Endothelial cell of umbilical vein (primary cell): ENCODE results near the gene MRPL9. TPM values are rescaled to one million over a fixed set of nuclear protein-coding genes. Genes with fewer than 3 reads are reported as not detected.

Source experiments
- BruUV-seq: library from RNA; stranded (reverse); fragments of 400-500 nt; replicated peaks from 2 replicates; lab custom pipeline; 2021; lab: Mats Ljungman, UMichigan
- CTCF ChIA-PET: fragments of 300-600, 350-600 bp; sonication (Branson Sonifier 250); formaldehyde crosslinking; loops from one replicate; lab custom pipeline; 2021; ENCODE audit warnings: antibody characterized with exemption, inconsistent platforms; lab: Charles Lee
- POLR2A ChIA-PET: fragments of 300-600, 350-600 bp; sonication (Branson Sonifier 250); formaldehyde crosslinking; loops from one replicate; lab custom pipeline; 2021; ENCODE audit warnings: antibody characterized with exemption, inconsistent platforms; lab: Charles Lee
- DNase-seq: peaks from one replicate; pipeline ENCODE4 v3.0.0-alpha.2; 2011; ENCODE audit warnings: low read depth, low spot score
- FAIRE-seq: peaks from 2 replicates; lab custom pipeline; 2011; peaks lifted over from hg19 to GRCh38; lab: Jason Lieb, UNC
- H2AFZ ChIP-seq: 2 replicates; pipeline ENCODE4 v1.6.0; 2012; ENCODE audit warnings: low read depth, low read length, control low read depth, inconsistent platforms
- H3K27ac ChIP-seq: 2 replicates; pipeline ENCODE4 v1.5.1; 2011; ENCODE audit warnings: low read depth, mild to moderate bottlenecking, control low read depth, low read length, moderate library complexity; ENCODE audit not compliant: insufficient read depth
- H3K27me3 ChIP-seq, 2 experiments: 2 replicates each; pipeline versions ENCODE4 v1.6.0 to v1.6.1; 2011; ENCODE audit warnings: low read length in 2 of 2, mixed read lengths in 1 of 2; ENCODE audit not compliant: control insufficient read depth in 2 of 2, insufficient read depth in 2 of 2
- H3K36me3 ChIP-seq, 2 experiments: 2 replicates in 1 of 2; 3 replicates in 1 of 2; pipeline ENCODE4 v1.5.1; 2011; ENCODE audit warnings: low read length in 2 of 2, mild to moderate bottlenecking in 1 of 2, moderate library complexity in 1 of 2; ENCODE audit not compliant: control insufficient read depth in 2 of 2, insufficient read depth in 2 of 2; ENCODE audit errors: extremely low read depth in 1 of 2
- H3K4me1 ChIP-seq: 3 replicates; pipeline ENCODE4 v1.5.1; 2011; ENCODE audit warnings: mild to moderate bottlenecking, low read length; ENCODE audit not compliant: control insufficient read depth, insufficient read depth; ENCODE audit errors: extremely low read depth
- H3K4me2 ChIP-seq: 2 replicates; pipeline ENCODE4 v1.6.1; 2011; ENCODE audit warnings: low read length, control low read depth, mixed read lengths; ENCODE audit not compliant: insufficient read depth
- H3K4me3 ChIP-seq, 3 experiments: fragments of 200-600 bp in 1 of 3; sonication (generic), shearing (Covaris generic) in 1 of 3; replicated peaks in 1 of 3; 2 replicates each; pipeline ENCODE4 v1.5.1; 2011 to 2016; ENCODE audit warnings: control low read depth in 3 of 3, low read length in 3 of 3, mild to moderate bottlenecking in 2 of 3, inconsistent platforms in 1 of 3, low read depth in 1 of 3, moderate library complexity in 1 of 3; ENCODE audit not compliant: insufficient read depth in 1 of 3
- H3K79me2 ChIP-seq: 2 replicates; pipeline ENCODE4 v1.6.0; 2012; ENCODE audit warnings: low read length, inconsistent platforms; ENCODE audit not compliant: control insufficient read depth, insufficient read depth
- H3K9ac ChIP-seq: replicated peaks from 2 replicates; pipeline ENCODE3; 2011; ENCODE audit warnings: low read length, control low read depth; ENCODE audit not compliant: insufficient read depth; ENCODE audit errors: extremely low read depth
- H3K9me1 ChIP-seq: replicated peaks from 3 replicates; pipeline ENCODE4 v1.6.0; 2011; ENCODE audit warnings: mild to moderate bottlenecking, low read length; ENCODE audit not compliant: control insufficient read depth, insufficient read depth; ENCODE audit errors: extremely low read depth
- H3K9me3 ChIP-seq: replicated peaks from 2 replicates; pipeline ENCODE4 v1.5.1; 2012; ENCODE audit warnings: low read length, inconsistent platforms; ENCODE audit not compliant: control insufficient read depth, insufficient read depth
- H4K20me1 ChIP-seq: replicated peaks from 2 replicates; pipeline ENCODE3; 2011; ENCODE audit warnings: mild to moderate bottlenecking, low read length; ENCODE audit not compliant: control insufficient read depth, insufficient read depth; ENCODE audit errors: extremely low read depth
- CTCF ChIP-seq, 2 donors: IDR thresholded peaks; 1 replicate in 1 of 2; 2 replicates in 1 of 2; pipeline ENCODE4 v1.5.1; 2011; ENCODE audit warnings: low read length in 2 of 2, mild to moderate bottlenecking in 2 of 2, moderate library complexity in 2 of 2, control low read depth in 1 of 2, inconsistent platforms in 1 of 2, low read depth in 1 of 2; ENCODE audit not compliant: insufficient read depth in 1 of 2; ENCODE audit errors: extremely low read depth in 1 of 2
- EZH2 ChIP-seq: IDR thresholded peaks from 2 replicates; pipeline ENCODE4 v1.6.1; 2012; ENCODE audit warnings: borderline replicate concordance, low read depth, mild to moderate bottlenecking, moderate library complexity, low read length, inconsistent platforms; ENCODE audit not compliant: severe bottlenecking
- FOS ChIP-seq: IDR thresholded peaks from 2 replicates; pipeline ENCODE4 v1.6.1; 2011; ENCODE audit warnings: mild to moderate bottlenecking, low read length, moderate library complexity, borderline replicate concordance; ENCODE audit not compliant: insufficient read depth
- GATA2 ChIP-seq: IDR thresholded peaks from 2 replicates; pipeline ENCODE4 v1.7.0; 2011; ENCODE audit warnings: low read depth, mild to moderate bottlenecking, moderate library complexity, mixed read lengths, low read length; ENCODE audit not compliant: insufficient read length, insufficient read depth
- JUN ChIP-seq: IDR thresholded peaks from 2 replicates; pipeline ENCODE4 v1.6.1; 2011; ENCODE audit warnings: borderline replicate concordance, low read depth; ENCODE audit not compliant: insufficient read length, insufficient read depth
- MYC ChIP-seq: IDR thresholded peaks from one replicate; pipeline ENCODE4 v1.6.1; 2011; ENCODE audit warnings: mild to moderate bottlenecking, low read depth, low read length
- POLR2A ChIP-seq: IDR thresholded peaks from 2 replicates; pipeline ENCODE4 v1.6.1; 2012; ENCODE audit warnings: low read depth, mild to moderate bottlenecking, control low read depth, low read length
- POLR2AphosphoS5 ChIP-seq: IDR thresholded peaks from 2 replicates; pipeline ENCODE4 v1.6.1; 2012; ENCODE audit warnings: low read depth, mild to moderate bottlenecking, control low read depth, low read length, moderate library complexity; ENCODE audit not compliant: insufficient read depth
- dilution Hi-C: fragments of 300-500 bp; cut with MboI; formaldehyde crosslinking; loops from one replicate; pipeline ENCODE4 v1.15.0; 2019; ENCODE audit warnings: low sequenced_read_pairs; ENCODE audit not compliant: extremely low pct_ligation_motif_present
- intact Hi-C: fragments of 100-400 bp; cut with micrococcal nuclease; formaldehyde crosslinking; loops from one replicate; pipeline ENCODE4 v1.10.0; 2022
- polyA plus RNA-seq, 4 experiments: library from polyadenylated mRNA; depleted of rRNA in 3 of 4; stranded (reverse) in 3 of 4; unstranded in 1 of 4; fragments of >200 nt; gene quantifications; 2 replicates each; pipeline versions ENCODE4 v1.2.1 to v1.2.3, GENCODE V29; 2011 to 2012; ENCODE audit warnings: missing spikeins in 1 of 4
- total RNA-seq: library from RNA; stranded (reverse); gene quantifications from 2 replicates; pipeline ENCODE4 v1.2.3, GENCODE V29; 2021
- TF ChIP-seq, protein P1 (sequence below): IDR thresholded peaks from 2 replicates; pipeline ENCODE4 v1.6.1; 2011; ENCODE audit not compliant: insufficient read depth, insufficient read length

The MRPL9 gene
- total and polyA plus RNA-seq, 2 donors (not counting 3 experiments of a cell fraction or from before 2014, with no cell fraction given), result 79.1 to 112 TPM

DNA sequence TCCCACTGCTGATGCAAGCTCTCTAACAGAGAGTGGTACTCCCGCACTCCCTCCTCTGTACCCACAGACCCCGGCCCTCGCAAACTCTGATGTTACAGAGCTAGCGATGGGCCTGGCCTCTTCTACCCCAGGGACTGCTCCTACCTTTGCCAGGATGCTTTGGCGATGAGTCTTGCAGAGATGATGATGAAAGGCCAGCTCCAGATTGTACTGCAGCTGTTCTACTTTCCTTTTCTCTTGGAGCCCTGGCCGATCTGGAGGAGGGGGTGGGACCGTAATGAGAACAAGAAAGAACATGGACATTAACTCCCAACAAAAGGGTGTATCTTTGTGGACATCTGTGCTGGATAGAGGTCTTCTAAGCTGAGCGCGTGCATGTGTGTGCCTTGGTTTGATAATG, 47.9 kb upstream of the MRPL9 start:
- Histone ChIP-seq H3K4me2 (no peak overlapping the region), H3K79me2 (no peaks in the 10 kb centered on the region), H3K36me3 (no peaks in the 10 kb centered on the region), H3K4me3 (no peak overlapping the region), H3K27me3 (peaks cover 15 to 16% of the 10 kb centered on the region in 2 experiments), H3K4me1 (no peaks in the 10 kb centered on the region), H3K9ac (no peak overlapping the region), H3K9me3 (no peaks in the 10 kb centered on the region), H3K9me1 (no peaks in the 10 kb centered on the region), H3K27ac (no peak overlapping the region), H2AFZ (no peak overlapping the region), H4K20me1 (no peaks in the 10 kb centered on the region)
- DNase-seq, result no peak
- TF ChIP-seq FOS (no peak), EZH2 (no peak), CTCF (IDR thresholded peaks at IDR 0.05; ENCODE audit: extremely low read depth in 1 of 2, insufficient read depth in 1 of 2, low read depth in 1 of 2, low read length in 2 of 2) (no peak), GATA2 (no peak), POLR2AphosphoS5 (no peak), MYC (no peak), JUN (no peak), POLR2A (no peak)
- TF ChIP-seq, protein P1, sequence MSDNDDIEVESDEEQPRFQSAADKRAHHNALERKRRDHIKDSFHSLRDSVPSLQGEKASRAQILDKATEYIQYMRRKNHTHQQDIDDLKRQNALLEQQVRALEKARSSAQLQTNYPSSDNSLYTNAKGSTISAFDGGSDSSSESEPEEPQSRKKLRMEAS, result no peak
- FAIRE-seq, result no peak
- dilution Hi-C loops (no loop called here), intact Hi-C loops (no loop called here)
- CTCF ChIA-PET, result interaction anchor here (0.7 to 2.5 kb wide), 4 partner anchors 9 to 48 kb away, joined by 3 to 8 read pairs (median 4); partner anchors contain the start of gene MRPL9
- BruUV-seq, result no TSS peak
- POLR2A ChIA-PET, result no interaction called here
